Kidney glomerular epithelial cell (primary cell): ENCODE measurements around the gene BPGM.
"Not testable (repeated sequence)": the region's sequence is repeated elsewhere in the genome, so short reads cannot be mapped to it uniquely, and the experiment has no call there.

ENCODE experiments used
- DNase-seq: peaks from one replicate; lab custom pipeline; 2025; lab: John Stamatoyannopoulos, UW

BPGM gene

GRCh38 chr7:134665045-134665444 is 18.4 kb downstream of the BPGM start:
- DNase-seq: not testable (repeated sequence)

GRCh38 chr7:134667899-134668298 is 21.2 kb downstream of the BPGM start:
- DNase-seq: no peak

GRCh38 chr7:134669388-134669787 is 22.7 kb downstream of the BPGM start:
- no peak for DNase-seq

- DNase-seq: peak; percentile 83
Observed at GRCh38 chr7:134669845-134670373, 23.3 kb downstream of the BPGM start.

GRCh38 chr7:134671609-134672008 is 25.0 kb downstream of the BPGM start:
- DNase-seq: no peak

- DNase-seq: no peak
Observed at GRCh38 chr7:134674424-134674823, 27.8 kb downstream of the BPGM start.

- no peak for DNase-seq
Observed at GRCh38 chr7:134676743-134677142, 30.1 kb downstream of the BPGM start.

- no peak for DNase-seq
Observed at GRCh38 chr7:134678115-134678514, 31.5 kb downstream of the BPGM start.

GRCh38 chr7:134679006-134679405 is 32.4 kb downstream of the BPGM start:
- no peak for DNase-seq

- DNase-seq: no peak
Observed at GRCh38 chr7:134684165-134684564, 37.5 kb downstream of the BPGM start.

- DNase-seq: peak; percentile 13
Observed at GRCh38 chr7:134685250-134685649, 38.6 kb downstream of the BPGM start.

- DNase-seq: peak; percentile 28
Observed at GRCh38 chr7:134686786-134687185, 40.1 kb downstream of the BPGM start.

- DNase-seq: not testable (repeated sequence)
Observed at GRCh38 chr7:134689550-134689949, 42.9 kb downstream of the BPGM start.

- peak; percentile 50 for DNase-seq
Observed at GRCh38 chr7:134690016-134690415, 43.4 kb downstream of the BPGM start.

GRCh38 chr7:134690614-134691504 is 44.2 kb downstream of the BPGM start:
- DNase-seq: no peak

GRCh38 chr7:134691546-134692343 is 45.1 kb downstream of the BPGM start:
- no peak for DNase-seq

- no peak for DNase-seq
Observed at GRCh38 chr7:134692344-134692705, 45.7 kb downstream of the BPGM start.

- no peak for DNase-seq
Observed at GRCh38 chr7:134693256-134693655, 46.6 kb downstream of the BPGM start.

- DNase-seq: no peak
Observed at GRCh38 chr7:134694299-134694698, 47.6 kb downstream of the BPGM start.

GRCh38 chr7:134694767-134695166 is 48.1 kb downstream of the BPGM start:
- no peak for DNase-seq

- no peak for DNase-seq
Observed at GRCh38 chr7:134695321-134695860, 48.7 kb downstream of the BPGM start.

- DNase-seq: no peak
Observed at GRCh38 chr7:134696261-134696660, 49.6 kb downstream of the BPGM start.
